ENCODE results near the gene EHD1.
"Not testable (repeated sequence)": the region's sequence is repeated elsewhere in the genome, so short reads cannot be mapped to it uniquely, and the experiment has no call there.

The EHD1 gene

DNA sequence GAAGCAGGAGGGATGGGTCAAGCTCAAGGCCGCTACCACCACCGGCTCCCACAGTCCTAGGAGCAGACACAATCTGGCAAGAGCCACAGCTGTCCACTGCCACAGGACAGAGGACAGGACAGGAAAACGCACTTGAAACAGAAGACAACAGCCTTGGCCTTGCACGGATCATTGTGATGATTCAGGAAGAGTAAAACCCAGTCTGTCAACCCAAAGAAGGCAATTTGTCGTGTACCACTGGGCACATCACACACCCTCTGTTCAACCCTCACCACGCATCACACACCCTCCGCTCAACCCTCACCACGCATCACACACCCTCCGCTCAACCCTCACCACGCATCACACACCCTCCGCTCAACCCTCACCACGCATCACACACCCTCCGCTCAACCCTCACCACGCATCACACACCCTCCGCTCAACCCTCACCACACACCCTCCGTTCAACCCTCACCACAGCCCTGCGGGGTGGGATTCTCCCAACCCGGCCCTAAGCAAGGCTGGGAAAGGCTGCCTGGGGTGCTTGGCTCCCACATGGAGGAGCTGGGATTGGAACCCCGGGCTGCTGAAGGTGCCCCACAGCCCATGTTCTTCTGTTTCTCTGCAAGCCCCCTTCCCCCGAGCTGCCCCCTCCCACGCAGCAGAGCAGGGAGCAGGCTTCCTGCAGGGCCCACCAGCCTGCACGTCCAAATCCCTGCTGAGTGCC is 22.7 kb downstream of the EHD1 start:
- DNase-seq = no peak

DNA sequence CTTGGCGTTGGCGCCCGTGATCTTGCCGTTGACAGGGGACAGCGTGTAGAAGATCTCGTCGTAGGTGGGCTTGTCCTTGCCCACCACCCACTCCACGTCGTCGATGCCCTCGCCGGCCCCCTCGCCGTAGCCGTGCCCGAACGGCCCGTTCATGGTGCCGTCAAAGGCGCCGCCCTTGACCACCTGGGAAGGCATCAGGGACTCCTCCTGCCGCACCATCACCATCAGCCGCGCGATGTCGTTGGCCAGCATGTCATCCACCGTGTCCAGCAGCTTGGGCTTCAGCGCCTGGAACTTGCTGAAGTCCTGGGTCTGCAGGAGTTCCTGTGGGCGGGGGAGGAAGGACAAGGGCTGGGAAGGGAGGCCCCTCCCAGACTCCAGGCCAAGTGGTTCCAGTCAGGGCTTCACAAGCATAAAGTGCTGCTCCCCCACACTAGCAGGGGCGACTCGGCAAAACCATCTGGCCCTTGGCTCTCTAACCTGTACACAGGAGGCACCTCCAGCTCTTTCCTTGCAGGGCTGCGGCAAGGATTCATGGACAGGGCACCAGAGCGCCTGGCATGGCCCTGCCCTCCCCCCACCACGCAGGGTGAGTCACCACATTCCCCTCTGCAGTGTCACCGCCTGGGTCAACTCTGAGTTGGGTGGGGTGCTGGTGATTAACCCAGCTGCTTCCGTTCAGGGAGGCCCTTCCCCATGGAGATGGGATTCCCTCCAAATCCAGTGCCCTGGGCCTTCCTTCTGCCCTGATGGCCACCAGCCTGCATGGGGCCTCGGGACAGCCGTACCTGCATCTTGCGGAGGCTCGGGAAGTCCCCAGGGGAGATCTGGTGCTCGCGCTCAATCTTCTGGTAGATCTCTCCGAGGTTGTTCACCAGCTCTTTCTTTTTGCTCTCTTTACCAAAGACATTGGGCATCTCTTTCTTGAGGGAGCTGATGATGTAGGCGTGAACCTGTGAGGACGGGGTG is 23.6 kb downstream of the EHD1 start:
- no peak for DNase-seq

- no peak for DNase-seq
These were observed 24.3 kb downstream of the EHD1 start for GRCh38 chr11:64854157-64854533.

DNA sequence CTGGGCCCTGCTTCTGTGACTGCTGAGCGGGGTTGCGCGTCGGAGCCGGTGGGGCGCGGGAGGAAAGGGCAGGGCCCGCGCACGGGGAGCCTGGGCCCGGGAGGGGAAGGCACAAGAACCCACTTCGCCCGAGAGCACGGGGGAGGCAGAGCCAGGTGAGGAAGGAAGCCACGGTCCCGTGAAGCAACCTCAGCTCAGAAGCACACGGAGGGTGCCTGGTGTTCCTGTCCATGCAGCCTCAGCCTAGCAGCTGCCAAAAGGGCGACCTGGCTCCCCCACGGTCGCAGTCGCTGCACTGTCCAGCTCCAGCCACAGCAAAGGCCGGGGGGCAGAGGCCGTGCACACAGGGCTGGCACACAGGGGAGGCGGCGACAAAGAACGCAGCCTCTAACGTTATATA is 24.7 kb downstream of the EHD1 start:
- peak in 4 of 6 experiments; percentile 27 to 57 (median 48) for DNase-seq

- DNase-seq = no peak
These were observed 25.5 kb downstream of the EHD1 start for GRCh38 chr11:64852804-64853509.

- no peak for DNase-seq
These were observed 26.5 kb downstream of the EHD1 start for GRCh38 chr11:64851831-64852351.

DNA sequence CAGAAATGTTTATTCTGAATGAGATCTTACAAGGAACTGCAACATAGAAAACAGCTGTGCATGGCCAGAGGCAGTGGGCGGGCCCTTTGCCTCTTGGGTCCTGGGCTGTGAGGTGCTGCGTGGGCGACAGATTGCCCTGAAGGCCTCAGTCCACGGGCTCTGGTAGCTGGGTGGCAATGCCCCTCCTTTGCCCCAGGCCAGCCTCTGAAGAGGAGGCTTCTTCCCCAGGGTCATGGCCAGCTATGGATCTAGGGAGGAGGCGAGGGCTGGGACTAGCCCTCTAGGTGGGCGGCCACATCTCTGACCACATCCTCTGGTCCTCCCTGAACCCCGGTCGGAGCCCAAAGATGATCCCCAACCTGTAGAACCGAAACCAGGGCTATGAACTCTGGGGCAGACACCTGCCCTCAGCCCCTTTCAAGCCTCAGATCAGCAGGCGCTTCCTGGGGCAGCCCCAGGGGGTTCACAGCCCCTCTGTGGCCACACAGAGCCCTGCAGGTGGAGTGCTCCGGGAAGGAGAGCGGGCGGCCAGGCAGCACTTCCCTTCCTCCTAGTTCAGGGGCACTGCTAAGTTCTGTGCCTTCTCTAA is 27.3 kb downstream of the EHD1 start:
- peak in 4 of 6 experiments; percentile 19 to 51 (median 46) for DNase-seq

- no peak for DNase-seq
These were observed 28.6 kb downstream of the EHD1 start for GRCh38 chr11:64849598-64850356.

- DNase-seq = peak in 2 of 6 experiments; percentile 31 to 44
These were observed 29.4 kb downstream of the EHD1 start for GRCh38 chr11:64848826-64849597.

DNA sequence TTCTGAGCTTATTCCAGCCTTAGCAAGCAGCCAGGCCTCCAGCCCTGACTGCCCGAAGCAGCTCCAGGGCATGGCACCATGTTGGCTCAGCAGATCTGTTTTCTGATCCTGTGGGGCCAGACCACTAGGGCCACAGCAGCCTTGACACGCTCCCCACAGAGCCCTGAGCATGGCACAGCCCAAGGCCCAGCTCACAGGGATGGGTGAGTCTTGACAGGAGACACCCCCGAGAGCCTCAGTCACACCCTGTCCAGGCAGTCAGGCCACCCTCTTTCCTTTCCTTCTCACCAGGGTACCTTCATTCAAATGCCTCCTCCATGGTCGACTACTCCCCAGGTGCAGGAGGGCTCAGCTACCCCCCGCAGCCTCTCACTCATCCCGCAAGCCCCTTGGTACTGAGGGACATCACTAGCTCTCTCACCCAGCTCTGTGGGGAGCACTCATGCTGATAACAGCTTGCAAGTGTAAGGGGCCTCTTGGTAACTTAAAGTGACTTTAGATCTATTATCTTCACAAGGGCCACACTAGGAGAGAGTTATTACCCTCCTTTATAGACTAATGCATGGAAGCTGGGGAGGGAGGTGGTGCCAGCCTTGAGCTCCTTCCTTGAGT is 30.1 kb downstream of the EHD1 start:
- DNase-seq = no peak

DNA sequence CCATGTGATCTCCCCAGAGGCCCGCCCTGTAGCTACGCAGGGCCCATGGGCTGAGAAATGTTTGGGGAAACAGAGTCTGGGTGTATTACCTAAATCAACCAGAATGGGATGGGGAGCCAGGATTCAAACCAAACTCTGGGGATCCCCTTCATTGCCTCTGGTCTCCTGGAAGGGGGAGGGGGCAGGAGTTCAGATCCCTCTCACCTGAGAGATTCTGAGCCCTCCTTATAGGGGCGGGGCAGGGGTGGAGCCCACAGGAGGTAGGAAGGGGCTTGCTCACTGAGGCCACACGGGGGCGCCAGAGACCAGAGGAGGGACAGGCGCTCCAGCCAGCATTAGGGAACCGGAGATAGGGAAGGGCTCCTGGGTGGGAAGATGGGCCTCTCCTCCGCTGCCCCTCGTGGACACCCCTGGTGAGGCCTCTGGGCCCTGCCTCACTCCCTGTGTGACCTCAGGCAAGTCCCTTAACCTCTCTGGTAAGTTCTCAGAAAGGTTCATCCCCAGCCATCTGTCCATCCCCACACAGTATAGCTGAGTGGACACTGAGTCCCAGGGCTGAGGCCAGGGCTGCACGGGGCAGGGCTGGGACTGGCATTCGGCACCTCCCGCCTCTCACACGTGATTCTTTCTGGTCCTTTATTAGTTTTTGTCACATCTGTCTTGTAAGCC is 31.3 kb downstream of the EHD1 start:
- DNase-seq = peak; percentile 65 to 92 (median 89)

GRCh38 chr11:64845776-64846129 is 32.7 kb downstream of the EHD1 start:
- not testable (repeated sequence) for DNase-seq

- no peak for DNase-seq
These were observed 33.2 kb downstream of the EHD1 start for GRCh38 chr11:64845129-64845775.

DNA sequence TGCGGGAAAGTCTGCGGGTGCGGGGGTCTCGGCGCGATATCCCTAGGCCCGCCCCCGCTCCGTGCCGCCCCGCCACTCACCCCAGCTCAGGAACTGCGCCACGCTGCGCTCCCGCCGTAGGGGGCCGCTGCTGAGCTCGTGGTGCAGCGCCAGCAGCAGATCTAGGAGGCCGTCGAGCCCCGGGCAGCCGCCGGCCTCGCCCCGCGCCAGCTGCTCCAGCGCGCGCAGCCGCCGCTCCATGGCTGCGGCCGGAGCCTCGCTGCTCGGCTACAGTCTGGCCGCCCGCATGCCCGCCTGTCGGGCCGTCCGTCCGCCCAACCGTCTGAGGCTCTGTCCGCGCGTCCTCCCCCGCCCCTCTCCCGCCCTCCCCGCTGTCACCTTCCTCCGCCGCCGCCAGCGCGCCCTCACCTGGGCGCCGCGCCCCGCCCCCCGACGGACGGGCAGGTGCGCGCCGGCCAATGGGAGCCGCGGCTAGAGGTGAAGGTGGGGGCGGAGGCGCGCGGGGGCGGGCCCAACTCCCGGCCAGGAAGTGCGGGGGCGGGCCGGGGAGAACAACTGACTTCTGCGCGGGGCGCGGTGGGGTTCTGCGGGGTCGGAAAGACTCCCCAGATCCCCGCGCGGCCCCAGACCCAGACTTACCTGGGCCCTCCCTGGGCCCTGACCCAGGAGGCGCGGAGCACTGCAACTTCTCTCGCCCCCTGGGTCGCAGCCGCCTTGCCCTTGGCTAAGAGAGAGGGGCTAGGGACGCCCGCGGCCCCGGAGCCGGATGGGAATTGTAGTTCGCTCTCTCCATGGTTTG is 33.9 kb downstream of the EHD1 start, which contains the start of gene CDC42BPG:
Gene CDC42BPG (minus strand): TSS at position 324 of the 799 bp plus-strand sequence. CDS start 84 bp downstream, at position 240.
- DNase-seq = peak; percentile 55 to 79 (median 73)

GRCh38 chr11:64843686-64844329 is 34.6 kb downstream of the EHD1 start:
- DNase-seq = no peak

GRCh38 chr11:64842851-64843685 is 35.4 kb downstream of the EHD1 start:
- no peak for DNase-seq

DNA sequence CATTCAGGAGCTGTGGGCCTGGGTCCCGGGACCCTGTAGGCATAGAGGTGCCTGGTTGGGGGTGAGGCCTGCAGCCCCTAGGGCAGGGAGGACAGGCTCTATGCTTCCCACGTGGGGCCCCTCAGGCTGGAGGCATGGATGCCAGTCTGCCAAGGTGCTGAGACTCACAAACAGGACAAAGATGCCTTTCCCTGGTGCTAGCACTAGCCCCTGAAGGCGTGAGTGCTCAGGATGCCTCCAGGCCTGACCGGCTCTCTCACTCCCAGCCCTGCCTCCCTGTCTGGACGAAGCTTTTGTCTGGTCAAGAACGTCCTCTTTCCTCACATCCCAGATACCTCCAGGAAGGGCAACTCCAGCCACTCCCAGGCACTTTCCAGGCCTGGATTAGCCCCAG is 36.1 kb downstream of the EHD1 start:
- no peak for DNase-seq

Measured in stimulated activated naive CD4-positive, alpha-beta T cell (primary cell).